ENCODE measurements around the gene GLI1.
"Not testable (repeated sequence)": the region's sequence is repeated elsewhere in the genome, so short reads cannot be mapped to it uniquely, and the experiment has no call there.

DNA sequence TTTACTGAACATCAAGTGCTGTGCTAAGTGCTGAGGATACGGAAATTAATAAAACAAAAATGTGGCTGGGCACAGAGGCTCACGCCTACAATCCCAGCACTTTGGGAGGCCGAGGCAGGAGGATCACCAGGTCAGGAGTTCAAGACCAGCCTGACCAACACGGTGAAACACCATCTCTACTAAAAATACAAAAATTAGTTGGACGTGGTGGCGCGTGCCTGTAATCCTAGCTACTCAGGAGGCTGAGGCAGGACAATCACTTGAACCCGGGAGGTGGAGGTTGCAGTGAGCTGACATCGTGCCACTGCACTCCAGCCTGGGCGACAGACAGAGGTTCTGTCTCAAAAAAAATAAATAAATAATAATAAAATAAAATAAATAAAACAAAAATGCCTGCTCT, 32.6 kb upstream of the GLI1 start:
- TF ChIP-seq, protein P1, sequence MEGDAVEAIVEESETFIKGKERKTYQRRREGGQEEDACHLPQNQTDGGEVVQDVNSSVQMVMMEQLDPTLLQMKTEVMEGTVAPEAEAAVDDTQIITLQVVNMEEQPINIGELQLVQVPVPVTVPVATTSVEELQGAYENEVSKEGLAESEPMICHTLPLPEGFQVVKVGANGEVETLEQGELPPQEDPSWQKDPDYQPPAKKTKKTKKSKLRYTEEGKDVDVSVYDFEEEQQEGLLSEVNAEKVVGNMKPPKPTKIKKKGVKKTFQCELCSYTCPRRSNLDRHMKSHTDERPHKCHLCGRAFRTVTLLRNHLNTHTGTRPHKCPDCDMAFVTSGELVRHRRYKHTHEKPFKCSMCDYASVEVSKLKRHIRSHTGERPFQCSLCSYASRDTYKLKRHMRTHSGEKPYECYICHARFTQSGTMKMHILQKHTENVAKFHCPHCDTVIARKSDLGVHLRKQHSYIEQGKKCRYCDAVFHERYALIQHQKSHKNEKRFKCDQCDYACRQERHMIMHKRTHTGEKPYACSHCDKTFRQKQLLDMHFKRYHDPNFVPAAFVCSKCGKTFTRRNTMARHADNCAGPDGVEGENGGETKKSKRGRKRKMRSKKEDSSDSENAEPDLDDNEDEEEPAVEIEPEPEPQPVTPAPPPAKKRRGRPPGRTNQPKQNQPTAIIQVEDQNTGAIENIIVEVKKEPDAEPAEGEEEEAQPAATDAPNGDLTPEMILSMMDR (IDR thresholded peaks at IDR 0.05): not testable (repeated sequence)
- not testable (repeated sequence) for TF ChIP-seq EP300 (IDR thresholded peaks at IDR 0.05)
